Transverse colon (tissue), 4 donors: ENCODE results near the gene ARHGAP6. TPM values are rescaled to one million over a fixed set of nuclear protein-coding genes. Genes with fewer than 3 reads are reported as not detected.
A peak's percentile ranks its signal among the peaks of the same experiment; 100 is the strongest.
"Not testable (repeated sequence)": the region's sequence is repeated elsewhere in the genome, so short reads cannot be mapped to it uniquely, and the experiment has no call there.

ENCODE experiments used
- DNase-seq: peaks from one replicate; pipeline ENCODE4 v3.0.0-alpha.2; 2019
- H3K27ac ChIP-seq, 4 donors: fragments of 200-600 bp; sonication (generic); 2 replicates each; pipeline ENCODE4 v1.5.1; 2016 to 2018; ENCODE audit warnings: inconsistent platforms in 4 of 4
- H3K27me3 ChIP-seq: fragments of 200-600 bp; sonication (generic); 2 replicates; pipeline ENCODE4 v1.5.1; 2017; ENCODE audit warnings: inconsistent platforms
- H3K36me3 ChIP-seq, 4 donors: fragments of 200-600 bp; sonication (generic); 2 replicates each; pipeline ENCODE4 v1.5.1; 2017 to 2019; ENCODE audit warnings: inconsistent platforms in 4 of 4
- H3K4me1 ChIP-seq, 4 donors: fragments of 200-600 bp; sonication (generic); 2 replicates each; pipeline ENCODE4 v1.5.1; 2017 to 2020; ENCODE audit warnings: inconsistent platforms in 4 of 4
- H3K4me3 ChIP-seq, 4 donors: fragments of 200-600 bp; sonication (generic); 1 replicate in 1 of 4; 2 replicates in 3 of 4; pipeline versions ENCODE4 v1.5.1 to v1.6.1; 2017 to 2019; ENCODE audit warnings: inconsistent platforms in 4 of 4
- H3K9me3 ChIP-seq, 2 donors: fragments of 200-600 bp; sonication (generic); 2 replicates each; pipeline ENCODE4 v1.5.1; 2017 to 2019; ENCODE audit warnings: inconsistent platforms in 2 of 2
- EP300 ChIP-seq: sonication (generic); formaldehyde crosslinking; IDR thresholded peaks from one replicate; pipeline ENCODE4 v1.6.1; 2017; ENCODE audit warnings: antibody characterized with exemption, low read depth
- POLR2A ChIP-seq: fragments of 450-650 bp; IDR thresholded peaks from one replicate; pipeline ENCODE4 v1.6.1; 2016; ENCODE audit warnings: antibody characterized with exemption, mild to moderate bottlenecking, moderate library complexity
- POLR2AphosphoS5 ChIP-seq, 3 donors: sonication (generic); formaldehyde crosslinking; IDR thresholded peaks; one replicate each; pipeline ENCODE4 v1.6.1; 2016; ENCODE audit warnings: antibody characterized with exemption in 3 of 3
- WGBS, 2 donors: methylation state at CpG; one replicate each; pipeline ENCODE4 v1.1.5; 2018; ENCODE audit warnings: low coverage in 1 of 2; 5-methylcytosine and 5-hydroxymethylcytosine counted together
- in situ Hi-C, 4 donors: fragments of 200-750 bp; cut with MboI; loops; one replicate each; pipeline versions ENCODE4 v1.15.0 to v1.15.1; 2017; ENCODE audit warnings: low sequenced_read_pairs in 3 of 4, low pct_ligation_motif_present in 1 of 4, low pct_unique_long_range_greater_than_20kb in 1 of 4
- intact Hi-C: fragments of 100-400 bp; cut with DNase I; formaldehyde crosslinking; loops from one replicate; pipeline ENCODE4 v1.15.1; 2023; ENCODE audit warnings: low total_unique reads
- total RNA-seq, 4 donors: library from RNA; depleted of rRNA; stranded (reverse); fragments of >200 nt; gene quantifications; one replicate each; pipeline ENCODE4 v1.1.0, GENCODE V29; 2016
- TF ChIP-seq, protein P1 (sequence below), 5 experiments: fragments of 200-600 bp in 3 of 5; fragments of 450-650 bp in 2 of 5; sonication (generic) in 3 of 5; IDR thresholded peaks; 1 replicate in 2 of 5; 2 replicates in 3 of 5; pipeline ENCODE4 v1.5.1; 2016 to 2017; ENCODE audit warnings: antibody characterized with exemption in 5 of 5, inconsistent platforms in 3 of 5, mild to moderate bottlenecking in 2 of 5, moderate library complexity in 1 of 5

ARHGAP6 gene
- total RNA-seq, 4 donors from 2014 or later, result 5.0 to 12.4 (median 9.0) TPM

DNA sequence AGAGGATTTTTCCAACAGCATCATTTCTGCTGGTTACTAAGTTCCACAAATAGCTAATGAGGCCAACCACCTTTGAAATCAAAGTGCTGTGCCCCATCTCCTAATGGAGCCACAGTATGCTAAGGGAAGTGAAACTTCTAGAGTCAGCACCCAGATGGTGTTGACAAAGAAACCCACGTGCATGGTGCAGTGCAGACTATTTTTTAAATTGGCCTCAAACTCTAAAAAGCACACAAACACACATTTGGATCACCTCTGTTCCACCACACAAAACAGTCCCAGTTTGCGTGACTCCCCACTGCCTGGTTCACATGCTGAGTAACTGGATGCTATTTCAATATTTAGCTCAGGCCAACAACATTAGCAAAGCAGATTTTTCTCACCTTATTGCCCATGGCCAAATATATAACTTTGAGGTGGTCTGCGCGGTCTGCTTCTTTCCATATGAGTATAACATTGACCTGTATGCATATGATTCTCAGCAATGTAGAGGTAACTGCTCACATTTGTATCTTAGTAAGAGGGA lies 302.6 kb downstream of the ARHGAP6 start:
- H3K27me3 ChIP-seq, result no peaks in the 10 kb centered on the region
- H3K36me3 ChIP-seq, result no peaks in the 10 kb centered on the region
- H3K9me3 ChIP-seq, result no peaks in the 10 kb centered on the region
- in situ Hi-C loops, result no loop called here
- H3K4me1 ChIP-seq, result no peaks in the 10 kb centered on the region
- 78 to 100% methylated on average over 1 to 4 of the region's 4 CpGs for WGBS, 2 donors
- intact Hi-C loops, result no loop called here
- DNase-seq, result no peak
- H3K27ac ChIP-seq, result no peak overlapping the region
- TF ChIP-seq EP300, result no peak
- TF ChIP-seq, protein P1, sequence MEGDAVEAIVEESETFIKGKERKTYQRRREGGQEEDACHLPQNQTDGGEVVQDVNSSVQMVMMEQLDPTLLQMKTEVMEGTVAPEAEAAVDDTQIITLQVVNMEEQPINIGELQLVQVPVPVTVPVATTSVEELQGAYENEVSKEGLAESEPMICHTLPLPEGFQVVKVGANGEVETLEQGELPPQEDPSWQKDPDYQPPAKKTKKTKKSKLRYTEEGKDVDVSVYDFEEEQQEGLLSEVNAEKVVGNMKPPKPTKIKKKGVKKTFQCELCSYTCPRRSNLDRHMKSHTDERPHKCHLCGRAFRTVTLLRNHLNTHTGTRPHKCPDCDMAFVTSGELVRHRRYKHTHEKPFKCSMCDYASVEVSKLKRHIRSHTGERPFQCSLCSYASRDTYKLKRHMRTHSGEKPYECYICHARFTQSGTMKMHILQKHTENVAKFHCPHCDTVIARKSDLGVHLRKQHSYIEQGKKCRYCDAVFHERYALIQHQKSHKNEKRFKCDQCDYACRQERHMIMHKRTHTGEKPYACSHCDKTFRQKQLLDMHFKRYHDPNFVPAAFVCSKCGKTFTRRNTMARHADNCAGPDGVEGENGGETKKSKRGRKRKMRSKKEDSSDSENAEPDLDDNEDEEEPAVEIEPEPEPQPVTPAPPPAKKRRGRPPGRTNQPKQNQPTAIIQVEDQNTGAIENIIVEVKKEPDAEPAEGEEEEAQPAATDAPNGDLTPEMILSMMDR (IDR thresholded peaks at IDR 0.05), result no peak
- TF ChIP-seq POLR2AphosphoS5 (IDR thresholded peaks at IDR 0.05), result no peak
- no peak for TF ChIP-seq POLR2A
- H3K4me3 ChIP-seq, result no peak overlapping the region

DNA sequence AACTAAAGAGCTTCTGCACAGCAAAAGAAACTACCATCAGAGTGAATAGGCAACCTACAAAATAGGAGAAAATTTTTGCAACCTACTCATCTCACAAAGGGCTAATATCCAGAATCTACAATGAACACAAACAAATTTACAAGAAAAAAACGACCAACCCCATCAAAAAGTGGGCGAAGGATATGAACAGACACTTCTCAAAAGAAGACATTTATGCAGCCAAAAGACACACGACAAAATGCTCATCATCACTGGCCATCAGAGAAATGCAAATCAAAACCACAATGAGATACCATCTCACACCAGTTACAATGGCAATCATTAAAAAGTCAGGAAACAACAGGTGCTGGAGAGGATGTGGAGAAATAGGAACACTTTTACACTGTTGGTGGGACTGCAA lies 304.1 kb downstream of the ARHGAP6 start:
- H3K27me3 ChIP-seq, H3K27ac ChIP-seq, H3K4me1 ChIP-seq, DNase-seq, H3K36me3 ChIP-seq, H3K9me3 ChIP-seq, intact Hi-C loops, in situ Hi-C loops, H3K4me3 ChIP-seq: not testable (repeated sequence)
- 79% methylated on average over 3 of the region's 3 CpGs; no CpG with 5 or more reads in 1 of the 2 donors for WGBS, 2 donors

DNA sequence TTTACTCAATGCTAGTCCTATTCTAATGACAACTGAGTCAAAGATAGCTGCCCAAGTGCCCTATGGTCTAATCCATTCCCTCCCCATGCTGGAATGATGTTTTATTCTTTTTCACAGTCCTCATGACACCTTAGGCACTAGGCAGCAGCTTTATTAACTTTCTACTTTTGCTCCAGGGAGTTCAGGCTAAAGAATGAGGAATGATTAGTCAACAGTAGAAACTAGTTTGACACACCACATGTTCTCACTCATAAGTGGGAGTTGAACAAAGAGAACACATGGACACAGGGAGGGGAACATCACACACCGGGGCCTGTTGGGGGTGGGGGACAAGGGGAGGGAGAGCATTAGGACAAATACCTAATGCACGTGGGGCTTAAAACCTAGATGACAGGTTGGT lies 309.8 kb downstream of the ARHGAP6 start:
- H3K4me1 ChIP-seq, intact Hi-C loops, H3K9me3 ChIP-seq, H3K36me3 ChIP-seq, H3K4me3 ChIP-seq, H3K27me3 ChIP-seq, in situ Hi-C loops, DNase-seq, H3K27ac ChIP-seq: not testable (repeated sequence)
- 86 to 88% methylated on average over 1 to 2 of the region's 2 CpGs for WGBS, 2 donors

DNA sequence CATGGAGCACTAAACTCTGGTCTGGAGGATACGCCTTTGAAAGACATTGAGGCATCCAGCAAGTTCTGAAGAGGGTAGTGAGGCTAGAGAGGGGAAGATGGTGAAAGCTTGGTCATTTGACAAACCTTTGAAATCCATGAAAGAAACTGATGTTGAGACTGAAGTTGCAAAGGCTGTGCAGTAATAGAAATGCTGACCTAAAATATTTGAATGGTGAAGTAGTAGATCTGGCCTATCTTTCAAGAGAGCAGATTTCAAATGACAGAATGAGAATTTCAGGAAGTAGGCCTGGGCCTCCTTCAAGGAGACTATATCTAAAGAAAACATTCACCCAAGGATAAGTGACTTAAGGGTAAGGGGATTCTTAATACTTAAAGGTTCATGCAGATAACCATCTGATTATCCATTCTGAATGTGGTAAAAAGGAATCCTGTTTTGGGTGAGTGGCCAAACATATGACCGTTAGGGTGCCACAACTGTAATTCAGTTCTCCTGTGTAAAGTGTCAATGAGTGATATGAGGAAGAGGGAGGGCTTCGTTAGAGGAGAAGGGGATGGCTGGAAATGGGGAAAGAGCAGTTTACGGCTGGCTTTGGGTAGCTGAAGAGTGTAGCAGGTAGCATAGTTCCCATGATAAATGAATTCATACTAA lies 310.3 kb downstream of the ARHGAP6 start:
- Histone ChIP-seq H3K4me1 (no peaks in the 10 kb centered on the region), H3K27me3 (no peaks in the 10 kb centered on the region), H3K9me3 (no peaks in the 10 kb centered on the region), H3K27ac (no peak overlapping the region), H3K4me3 (no peak overlapping the region), H3K36me3 (no peaks in the 10 kb centered on the region)
- TF ChIP-seq POLR2AphosphoS5 (IDR thresholded peaks at IDR 0.05) (no peak), POLR2A (no peak), EP300 (no peak)
- TF ChIP-seq, protein P1 (IDR thresholded peaks at IDR 0.05), result no peak
- DNase-seq, result no peak
- intact Hi-C loops, result no loop called here
- WGBS, 2 donors, result 83% methylated on average over 4 of the region's 4 CpGs; no CpG with 5 or more reads in 1 of the 2 donors
- in situ Hi-C loops, result no loop called here

DNA sequence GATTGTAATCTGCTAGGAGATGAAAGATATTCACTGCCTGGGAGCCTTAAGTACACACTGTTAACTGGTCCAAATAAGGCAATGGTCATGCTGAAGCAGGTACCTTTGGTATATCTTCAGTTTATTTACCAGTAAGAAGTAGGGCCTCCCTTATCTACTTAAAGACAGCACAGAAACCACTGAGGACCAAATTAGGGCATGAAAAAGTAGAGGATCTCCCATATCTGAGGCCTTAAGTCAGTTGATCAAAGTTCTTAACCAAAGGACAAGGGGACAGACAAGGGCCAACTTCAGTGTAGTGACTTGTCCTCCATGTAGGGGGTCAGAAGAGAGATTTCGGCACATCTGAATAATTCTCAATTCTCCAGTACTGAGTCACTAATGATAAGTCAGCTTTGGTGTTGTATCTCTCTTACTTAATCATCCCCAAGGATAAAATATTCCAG lies 313.4 kb downstream of the ARHGAP6 start:
- H3K9me3 ChIP-seq, result no peaks in the 10 kb centered on the region
- H3K36me3 ChIP-seq, result no peaks in the 10 kb centered on the region
- H3K27me3 ChIP-seq, result no peaks in the 10 kb centered on the region
- peak overlapping the region; percentile 60 to 80 (median 77) for H3K27ac ChIP-seq
- in situ Hi-C loops, result no loop called here
- no peak for DNase-seq
- no peaks in the 10 kb centered on the region for H3K4me1 ChIP-seq
- TF ChIP-seq POLR2A, result no peak
- TF ChIP-seq POLR2AphosphoS5 (IDR thresholded peaks at IDR 0.05), result no peak
- no peak for TF ChIP-seq EP300
- TF ChIP-seq, protein P1 (IDR thresholded peaks at IDR 0.05), result no peak
- WGBS, 2 donors, result 88% methylated on average over 1 of the region's 1 CpG; no CpG with 5 or more reads in 1 of the 2 donors
- intact Hi-C loops, result no loop called here
- H3K4me3 ChIP-seq, result no peak overlapping the region
